ENCODE results near the gene PRICKLE1.

PRICKLE1 gene
- long read RNA-seq, result 0 reads

DNA sequence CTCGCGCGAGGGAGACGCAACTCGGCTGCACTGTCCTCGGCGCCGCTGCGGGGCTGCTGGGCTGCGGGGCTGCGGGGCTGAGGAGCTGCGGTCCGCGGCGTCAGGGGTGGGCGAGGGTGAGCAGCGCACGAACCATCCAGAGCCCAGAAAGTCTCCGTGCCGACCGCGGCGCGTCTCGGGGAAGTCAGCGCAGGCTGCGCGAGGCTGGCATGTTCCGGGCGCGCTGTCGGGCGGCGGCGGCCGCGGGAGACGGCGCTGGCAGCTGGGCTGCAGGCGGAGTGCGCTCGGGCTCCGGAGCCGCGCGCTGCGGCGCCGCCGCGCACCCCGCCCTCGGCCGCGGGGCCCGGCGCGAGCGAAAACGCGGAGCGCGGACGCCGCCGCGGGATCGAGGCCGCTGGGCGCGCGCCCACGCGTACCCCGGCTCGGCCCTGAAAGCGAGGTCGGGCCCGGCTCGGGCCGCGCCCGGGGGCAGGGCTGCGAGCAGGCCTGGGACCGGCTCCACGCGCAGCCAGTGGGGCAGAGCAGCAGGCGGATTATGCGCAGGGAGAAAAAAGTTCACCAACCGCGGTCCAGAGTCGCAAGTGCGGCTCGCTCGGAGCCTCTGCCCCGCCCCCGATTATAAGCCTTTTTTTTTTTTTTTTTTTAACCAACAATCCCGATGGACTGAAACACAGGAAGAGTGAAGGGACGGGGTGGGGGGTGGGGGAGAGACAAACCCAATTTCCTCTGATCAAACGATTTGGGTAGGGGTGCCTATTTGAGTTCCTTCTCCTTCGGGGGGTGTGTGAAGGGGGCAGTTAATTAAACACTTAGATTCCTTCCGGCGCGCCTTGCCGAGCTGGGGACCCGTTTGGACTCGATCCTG, at the start of gene PRICKLE1:
Gene PRICKLE1, minus strand, starts transcription at position 282 of the 865 bp plus-strand sequence. CDS start 117,230 bp downstream, outside the sequence.
- DNase-seq (ENCODE audit: low read depth in 1 of 2, low spot score in 1 of 2), result peak; percentile 25 to 41
- H3K27ac ChIP-seq (replicated peaks), result no peak within 1 kb of the TSS

DNA sequence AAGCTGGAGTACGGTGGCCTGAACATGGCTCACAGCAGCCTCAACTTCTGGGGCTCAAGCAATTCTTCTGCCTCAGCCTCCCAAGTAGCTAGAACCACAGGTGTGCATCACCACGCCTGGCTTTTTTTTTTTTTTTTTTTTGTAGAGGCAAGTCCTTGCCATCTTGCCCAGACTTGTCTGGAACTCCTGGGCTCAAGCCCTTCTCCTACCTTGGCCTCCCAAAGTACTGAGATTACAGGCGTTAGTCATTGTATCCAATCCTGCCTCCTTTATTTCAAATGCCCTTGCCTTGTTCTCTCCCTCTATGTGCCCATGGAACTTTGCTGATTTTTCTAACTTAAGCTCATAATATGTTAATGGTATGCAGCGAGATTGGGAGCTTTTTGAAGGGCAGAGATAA, 49.2 kb upstream of the PRICKLE1 start:
- Histone ChIP-seq H3K27me3 (ENCODE audit: insufficient read depth, poor library complexity, severe bottlenecking) (peaks cover 3% of the 10 kb centered on the region), H3K27ac (replicated peaks) (no peak overlapping the region), H3K4me3 (replicated peaks; ENCODE audit: insufficient read depth, low read length) (no peak overlapping the region)
- TF ChIP-seq REST (IDR thresholded peaks at IDR 0.05; ENCODE audit: insufficient replicate concordance, low read depth), result no peak
- no peak for TF ChIP-seq SPI1 (IDR thresholded peaks at IDR 0.05; ENCODE audit: borderline replicate concordance, low read depth)
- no peak for TF ChIP-seq POLR2AphosphoS5 (IDR thresholded peaks at IDR 0.05; ENCODE audit: low read depth)
- TF ChIP-seq GABPA (IDR thresholded peaks at IDR 0.05; ENCODE audit: low read depth), result no peak
- TF ChIP-seq, protein P1, sequence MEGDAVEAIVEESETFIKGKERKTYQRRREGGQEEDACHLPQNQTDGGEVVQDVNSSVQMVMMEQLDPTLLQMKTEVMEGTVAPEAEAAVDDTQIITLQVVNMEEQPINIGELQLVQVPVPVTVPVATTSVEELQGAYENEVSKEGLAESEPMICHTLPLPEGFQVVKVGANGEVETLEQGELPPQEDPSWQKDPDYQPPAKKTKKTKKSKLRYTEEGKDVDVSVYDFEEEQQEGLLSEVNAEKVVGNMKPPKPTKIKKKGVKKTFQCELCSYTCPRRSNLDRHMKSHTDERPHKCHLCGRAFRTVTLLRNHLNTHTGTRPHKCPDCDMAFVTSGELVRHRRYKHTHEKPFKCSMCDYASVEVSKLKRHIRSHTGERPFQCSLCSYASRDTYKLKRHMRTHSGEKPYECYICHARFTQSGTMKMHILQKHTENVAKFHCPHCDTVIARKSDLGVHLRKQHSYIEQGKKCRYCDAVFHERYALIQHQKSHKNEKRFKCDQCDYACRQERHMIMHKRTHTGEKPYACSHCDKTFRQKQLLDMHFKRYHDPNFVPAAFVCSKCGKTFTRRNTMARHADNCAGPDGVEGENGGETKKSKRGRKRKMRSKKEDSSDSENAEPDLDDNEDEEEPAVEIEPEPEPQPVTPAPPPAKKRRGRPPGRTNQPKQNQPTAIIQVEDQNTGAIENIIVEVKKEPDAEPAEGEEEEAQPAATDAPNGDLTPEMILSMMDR (IDR thresholded peaks at IDR 0.05; ENCODE audit: insufficient read depth, low read length), result no peak
- no peak for DNase-seq (ENCODE audit: low read depth in 1 of 2, low spot score in 1 of 2)

More for the DNA sequence above, at the start of gene PRICKLE1:
- peaks cover 35% of the 10 kb centered on the region for H3K27me3 ChIP-seq (ENCODE audit: insufficient read depth, poor library complexity, severe bottlenecking)
- TF ChIP-seq GABPA (IDR thresholded peaks at IDR 0.05; ENCODE audit: low read depth) (no peak), SPI1 (IDR thresholded peaks at IDR 0.05; ENCODE audit: borderline replicate concordance, low read depth) (no peak), POLR2AphosphoS5 (IDR thresholded peaks at IDR 0.05; ENCODE audit: low read depth) (no peak), REST (IDR thresholded peaks at IDR 0.05; ENCODE audit: insufficient replicate concordance, low read depth) (no peak)
- TF ChIP-seq, protein P1 (IDR thresholded peaks at IDR 0.05; ENCODE audit: insufficient read depth, low read length), result no peak
- peak within 1 kb of the TSS; percentile 70 for H3K4me3 ChIP-seq (replicated peaks; ENCODE audit: insufficient read depth, low read length)

DNA sequence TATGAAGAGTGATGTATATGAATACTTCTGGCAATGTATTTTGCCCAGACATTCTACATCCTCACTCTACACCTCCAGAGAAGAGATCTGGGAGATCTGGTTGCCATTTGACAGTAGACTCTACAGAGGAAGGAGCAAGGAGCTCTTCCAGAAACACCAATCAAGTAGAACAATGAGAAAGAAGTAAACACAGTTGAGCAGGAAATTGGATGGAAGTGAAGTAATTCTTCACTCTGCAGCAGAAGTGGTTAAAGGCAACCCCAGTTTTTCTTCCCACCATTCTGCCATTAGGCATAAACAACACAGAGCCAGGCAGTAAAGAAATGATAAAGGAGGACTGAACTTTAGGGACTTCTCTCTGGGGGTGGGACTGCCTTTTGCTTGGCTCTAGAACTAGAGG, 48.5 kb upstream of the PRICKLE1 start:
- no peak overlapping the region for H3K27ac ChIP-seq (replicated peaks)
- peaks cover 3% of the 10 kb centered on the region for H3K27me3 ChIP-seq (ENCODE audit: insufficient read depth, poor library complexity, severe bottlenecking)
- TF ChIP-seq POLR2AphosphoS5 (IDR thresholded peaks at IDR 0.05; ENCODE audit: low read depth) (no peak), SPI1 (IDR thresholded peaks at IDR 0.05; ENCODE audit: borderline replicate concordance, low read depth) (no peak), REST (IDR thresholded peaks at IDR 0.05; ENCODE audit: insufficient replicate concordance, low read depth) (no peak), GABPA (IDR thresholded peaks at IDR 0.05; ENCODE audit: low read depth) (no peak)
- TF ChIP-seq, protein P1 (IDR thresholded peaks at IDR 0.05; ENCODE audit: insufficient read depth, low read length), result no peak
- no peak for DNase-seq (ENCODE audit: low read depth in 1 of 2, low spot score in 1 of 2)
- H3K4me3 ChIP-seq (replicated peaks; ENCODE audit: insufficient read depth, low read length), result no peak overlapping the region

Data from HL-60 (cell line).